AG08396 (cell line): ENCODE measurements around the gene LMBRD1.

Experiments used
- DNase-seq: peaks from one replicate; pipeline ENCODE4 v3.0.0; 2012; ENCODE audit warnings: low spot score, mixed read lengths

Gene LMBRD1

DNA sequence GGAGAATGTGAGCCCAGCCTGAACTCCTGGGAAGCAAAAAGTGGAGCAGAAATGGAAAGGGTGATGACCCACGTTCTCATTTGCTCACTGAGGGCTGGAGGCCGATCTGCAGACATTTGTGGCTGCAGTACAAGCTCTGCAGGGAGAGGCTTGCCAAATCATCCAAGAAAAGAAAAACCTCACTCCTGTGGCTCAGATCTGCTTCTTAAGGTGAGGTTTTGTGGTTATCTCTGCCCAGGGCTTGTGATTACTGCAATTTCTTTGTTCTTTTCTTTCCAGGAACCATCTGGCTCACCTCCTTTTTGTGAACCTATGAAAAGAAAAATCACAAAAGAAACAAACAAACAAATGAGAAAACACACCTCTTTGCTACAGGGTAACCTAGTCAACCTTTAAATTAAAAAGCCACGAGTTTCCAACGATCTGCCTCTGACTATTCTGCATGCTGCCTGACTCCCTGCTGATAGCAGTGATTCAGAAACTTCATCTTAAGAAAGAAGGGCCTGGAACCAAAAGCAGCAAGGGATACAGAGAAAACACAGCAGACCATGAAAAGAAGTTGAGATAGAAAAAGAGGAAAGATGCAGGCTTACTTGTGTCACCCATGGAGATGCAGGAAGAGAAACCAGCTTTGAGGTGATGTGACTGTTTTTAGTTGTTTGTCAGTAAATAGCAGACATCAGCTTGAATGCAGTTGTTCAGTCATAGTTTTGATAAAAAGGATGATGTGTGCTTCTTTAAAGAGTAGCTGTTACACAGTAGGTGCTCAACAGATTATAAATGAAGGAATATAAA is 165.1 kb downstream of the LMBRD1 start:
- no peak for DNase-seq

DNA sequence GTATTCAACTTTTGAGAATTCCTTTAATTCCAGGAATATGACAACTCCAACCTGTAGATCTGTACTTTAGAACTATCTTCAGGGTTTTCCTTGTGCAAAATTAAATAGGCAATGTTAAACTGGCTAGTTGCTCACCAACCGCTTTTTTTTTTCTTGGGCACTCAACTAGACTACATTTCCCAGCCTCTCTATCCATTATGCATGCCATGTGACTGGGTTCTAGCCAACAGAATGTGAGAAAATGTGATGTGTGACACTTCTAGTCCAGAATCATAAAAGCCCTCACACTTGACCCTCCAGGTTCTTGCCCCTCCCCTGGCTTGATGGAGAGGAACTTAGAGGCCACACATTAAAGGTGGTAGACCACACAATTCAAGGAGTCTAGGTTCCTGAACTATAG is 166.0 kb downstream of the LMBRD1 start:
- no peak for DNase-seq

DNA sequence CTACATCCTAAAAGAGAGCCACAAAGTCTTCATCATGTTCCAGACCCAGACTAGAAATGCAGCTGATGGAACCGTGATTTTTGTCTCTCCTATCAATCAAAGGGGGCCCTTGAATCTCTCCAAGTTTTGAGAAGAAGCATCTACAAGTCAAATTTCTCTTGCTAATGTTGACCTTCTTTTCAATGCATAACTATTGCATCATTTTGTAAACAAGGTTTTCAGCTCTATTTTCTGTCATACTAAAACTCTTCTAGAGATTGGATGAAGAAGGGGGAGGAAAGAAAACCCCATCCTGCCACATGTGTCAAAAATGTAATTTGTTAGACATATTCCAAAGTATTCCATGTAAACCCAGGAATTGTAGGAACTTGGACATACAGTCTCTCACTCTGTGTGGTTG is 169.2 kb downstream of the LMBRD1 start:
- no peak for DNase-seq

DNA sequence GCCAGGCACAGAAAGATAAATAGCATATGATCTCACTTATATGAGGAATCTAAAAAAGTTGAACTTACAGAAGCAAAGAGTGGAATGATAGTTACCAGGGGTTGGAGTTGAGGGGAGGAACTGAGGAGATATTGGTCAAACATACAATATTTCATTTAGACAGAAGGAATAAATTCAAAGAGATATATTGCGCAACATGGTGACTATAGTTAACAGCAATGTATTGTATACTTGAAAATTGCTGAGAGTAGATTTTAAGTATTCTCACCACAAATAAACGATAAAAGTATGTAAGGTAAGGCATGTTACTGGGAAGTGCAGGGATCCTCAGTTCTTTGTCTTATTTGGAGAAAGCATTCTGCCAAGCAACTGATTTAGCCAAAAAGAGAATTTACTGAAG is 171.9 kb downstream of the LMBRD1 start:
- no peak for DNase-seq
